Progenitor cell of endocrine pancreas (in vitro differentiated cells): ENCODE results near the gene CA4. TPM values are rescaled to one million over a fixed set of nuclear protein-coding genes. Genes with fewer than 3 reads are reported as not detected.

Experiments
- DNase-seq: peaks from one replicate; pipeline ENCODE4 v3.0.0; 2021; ENCODE audit warnings: low spot score; ENCODE audit not compliant: unreplicated experiment
- H3K27ac Mint-ChIP-seq: 2 replicates; pipeline ENCODE4 v1.8.0; 2021; ENCODE audit warnings: mild to moderate bottlenecking, moderate library complexity, mixed read lengths
- H3K27me3 Mint-ChIP-seq: 2 replicates; pipeline ENCODE4 v1.8.0; 2021; ENCODE audit warnings: mixed read lengths
- H3K36me3 Mint-ChIP-seq: 2 replicates; pipeline ENCODE4 v1.8.0; 2022; ENCODE audit warnings: mixed read lengths; ENCODE audit not compliant: insufficient read depth
- H3K4me1 Mint-ChIP-seq: 2 replicates; pipeline ENCODE4 v1.8.0; 2021; ENCODE audit warnings: low read depth, mixed read lengths
- H3K4me3 Mint-ChIP-seq: 2 replicates; pipeline ENCODE4 v1.8.0; 2021; ENCODE audit warnings: low read depth, mild to moderate bottlenecking, moderate library complexity, mixed read lengths
- H3K9me3 Mint-ChIP-seq: 2 replicates; pipeline ENCODE4 v1.8.0; 2021; ENCODE audit warnings: low read depth, mixed read lengths
- total RNA-seq: library from RNA; stranded (reverse); gene quantifications from 2 replicates; pipeline ENCODE4 v1.2.1, GENCODE V29; 2021
- TF ChIP-seq, protein P1 (sequence below): fragments of 200-600 bp; sonication (generic); IDR thresholded peaks from one replicate; pipeline ENCODE4 v1.5.0; 2021; ENCODE audit warnings: antibody characterized with exemption, mild to moderate bottlenecking; ENCODE audit not compliant: unreplicated experiment

CA4 gene
- total RNA-seq, 1 donor from 2014 or later = 9.3 TPM

DNA sequence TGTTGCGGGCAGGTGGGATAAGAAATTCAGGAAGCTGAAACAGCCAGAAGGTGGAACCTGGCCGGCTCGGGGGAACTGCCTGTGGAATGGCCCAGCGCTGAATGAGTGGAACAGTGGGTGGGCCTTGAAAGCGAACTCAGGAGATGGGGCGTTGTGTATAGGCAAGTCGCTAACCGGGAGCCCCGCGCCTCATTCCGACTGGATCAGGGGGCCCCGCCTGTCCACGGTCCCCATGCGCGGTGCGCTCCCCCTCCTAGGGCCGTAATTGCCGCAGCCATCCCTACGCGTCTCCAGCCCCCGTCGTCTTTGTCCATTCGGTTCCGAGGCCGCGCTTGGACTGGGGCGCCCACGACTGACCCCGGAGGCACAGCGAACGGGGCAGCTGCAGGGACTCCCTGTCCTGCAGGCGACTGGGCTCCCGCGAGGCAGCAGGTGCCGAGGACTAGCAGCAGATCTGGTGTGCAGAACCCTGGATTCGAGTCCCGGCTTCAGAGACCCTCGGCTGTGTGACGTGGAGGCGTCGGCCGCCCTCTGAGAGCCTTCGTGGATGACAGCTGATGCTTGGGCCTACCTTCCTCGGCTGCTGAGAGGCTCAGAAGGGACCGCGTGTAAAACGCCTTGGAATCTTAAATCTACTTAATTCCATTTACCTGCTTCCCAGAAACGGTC, 10.9 kb upstream of the CA4 start:
- H3K27ac Mint-ChIP-seq = no peak overlapping the region
- H3K36me3 Mint-ChIP-seq = no peaks in the 10 kb centered on the region
- H3K4me3 Mint-ChIP-seq = no peak overlapping the region
- H3K9me3 Mint-ChIP-seq = no peaks in the 10 kb centered on the region
- peaks cover 84% of the 10 kb centered on the region for H3K27me3 Mint-ChIP-seq
- DNase-seq = no peak
- H3K4me1 Mint-ChIP-seq = peaks cover 25% of the 10 kb centered on the region
- TF ChIP-seq, protein P1, sequence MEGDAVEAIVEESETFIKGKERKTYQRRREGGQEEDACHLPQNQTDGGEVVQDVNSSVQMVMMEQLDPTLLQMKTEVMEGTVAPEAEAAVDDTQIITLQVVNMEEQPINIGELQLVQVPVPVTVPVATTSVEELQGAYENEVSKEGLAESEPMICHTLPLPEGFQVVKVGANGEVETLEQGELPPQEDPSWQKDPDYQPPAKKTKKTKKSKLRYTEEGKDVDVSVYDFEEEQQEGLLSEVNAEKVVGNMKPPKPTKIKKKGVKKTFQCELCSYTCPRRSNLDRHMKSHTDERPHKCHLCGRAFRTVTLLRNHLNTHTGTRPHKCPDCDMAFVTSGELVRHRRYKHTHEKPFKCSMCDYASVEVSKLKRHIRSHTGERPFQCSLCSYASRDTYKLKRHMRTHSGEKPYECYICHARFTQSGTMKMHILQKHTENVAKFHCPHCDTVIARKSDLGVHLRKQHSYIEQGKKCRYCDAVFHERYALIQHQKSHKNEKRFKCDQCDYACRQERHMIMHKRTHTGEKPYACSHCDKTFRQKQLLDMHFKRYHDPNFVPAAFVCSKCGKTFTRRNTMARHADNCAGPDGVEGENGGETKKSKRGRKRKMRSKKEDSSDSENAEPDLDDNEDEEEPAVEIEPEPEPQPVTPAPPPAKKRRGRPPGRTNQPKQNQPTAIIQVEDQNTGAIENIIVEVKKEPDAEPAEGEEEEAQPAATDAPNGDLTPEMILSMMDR = no peak

DNA sequence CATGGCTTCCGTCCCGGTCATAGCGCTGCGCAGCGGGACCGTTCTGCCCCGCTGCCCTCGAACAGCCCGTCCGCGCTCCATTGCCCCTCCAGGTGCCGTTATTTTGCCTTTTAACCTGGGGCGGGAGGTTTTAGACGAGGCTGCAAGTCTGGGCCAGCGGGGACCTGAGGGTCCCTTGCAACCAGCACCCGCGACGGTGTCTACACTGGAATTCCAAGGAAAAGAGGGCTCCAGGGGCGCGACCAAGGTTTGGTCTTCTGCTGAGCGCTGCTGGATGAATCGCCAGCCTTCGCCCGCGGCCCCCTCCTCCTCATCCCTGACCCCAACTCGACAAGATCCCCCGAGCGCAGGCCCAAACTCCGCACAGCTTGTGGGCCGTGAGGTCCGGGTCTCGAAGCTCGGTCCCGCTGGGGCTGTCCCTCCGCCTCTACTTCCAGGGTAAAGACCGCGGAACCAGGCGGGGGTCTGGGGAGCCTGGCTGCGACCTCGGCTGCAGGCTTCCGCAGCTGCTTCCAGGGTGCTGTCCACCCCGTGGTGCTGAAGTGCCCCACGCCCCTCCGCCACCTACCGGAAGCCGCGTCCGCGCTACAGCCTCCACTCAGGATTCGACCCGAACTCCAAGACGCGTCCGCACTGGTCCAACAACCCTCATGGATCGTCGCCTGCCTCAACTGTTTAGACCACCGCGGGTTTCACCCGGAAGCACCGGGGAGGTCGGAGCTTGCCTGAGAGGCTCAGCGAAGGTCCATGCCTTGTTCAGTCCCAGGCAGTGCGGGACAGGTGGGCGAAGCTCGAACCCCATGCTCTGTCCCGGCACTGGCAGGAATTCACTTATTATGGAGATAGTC, 10.1 kb upstream of the CA4 start:
- no peak overlapping the region for H3K27ac Mint-ChIP-seq
- H3K9me3 Mint-ChIP-seq = no peaks in the 10 kb centered on the region
- no peak overlapping the region for H3K4me3 Mint-ChIP-seq
- TF ChIP-seq, protein P1 = peak; percentile 64
- DNase-seq = peak; percentile 86
- peaks cover 19% of the 10 kb centered on the region for H3K4me1 Mint-ChIP-seq
- peaks cover 86% of the 10 kb centered on the region for H3K27me3 Mint-ChIP-seq
- H3K36me3 Mint-ChIP-seq = no peaks in the 10 kb centered on the region

DNA sequence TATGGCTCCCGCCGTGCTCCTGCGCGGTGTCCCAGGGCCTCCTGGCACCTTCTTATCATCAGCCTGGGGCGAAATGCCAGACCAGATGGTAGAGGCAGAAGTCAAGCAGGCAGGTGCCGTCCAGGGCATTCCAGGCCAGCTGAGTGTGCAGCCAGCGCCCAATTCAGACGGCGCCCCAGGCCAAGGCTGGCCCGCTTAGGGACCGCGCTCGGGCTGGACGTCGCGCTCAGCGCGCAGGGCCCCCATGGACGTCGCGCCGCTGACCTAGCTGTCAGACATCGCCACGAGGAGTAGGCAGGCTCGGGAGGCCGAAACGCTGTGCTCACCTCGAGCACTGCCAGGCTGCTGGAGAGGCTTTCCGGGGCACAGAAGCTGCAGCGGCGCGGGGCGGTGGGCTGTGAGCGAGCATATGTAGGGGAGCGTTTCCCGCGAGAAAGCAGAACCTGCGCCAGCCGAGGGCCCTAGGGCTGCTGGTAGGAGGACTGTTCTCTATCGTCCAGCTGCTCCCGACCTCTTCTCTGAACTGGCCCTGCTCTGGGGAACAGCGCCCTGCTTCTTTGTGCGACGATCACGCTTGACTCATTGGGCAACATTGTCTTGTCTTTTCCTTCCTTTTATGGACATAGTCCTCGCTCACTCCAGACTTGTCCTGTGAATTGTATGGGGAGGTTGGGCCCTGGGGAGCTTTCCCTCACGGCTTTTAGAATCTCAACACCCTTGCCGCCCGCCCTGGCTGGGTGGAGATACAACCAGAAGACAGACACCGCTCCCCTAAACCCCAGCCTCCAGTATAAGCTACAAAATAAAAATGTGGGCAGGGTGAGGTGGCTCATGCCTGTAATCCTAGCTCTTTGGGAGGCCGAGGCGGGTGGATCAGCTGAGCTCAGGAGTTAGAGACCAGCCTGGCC, 8.4 kb upstream of the CA4 start:
- Mint-ChIP-seq H3K4me3 (peak overlapping the region; percentile 31), H3K27me3 (peaks cover 92% of the 10 kb centered on the region), H3K4me1 (peaks cover 24% of the 10 kb centered on the region), H3K36me3 (no peaks in the 10 kb centered on the region), H3K27ac (no peak overlapping the region), H3K9me3 (no peaks in the 10 kb centered on the region)
- DNase-seq = no peak
- TF ChIP-seq, protein P1 = no peak

DNA sequence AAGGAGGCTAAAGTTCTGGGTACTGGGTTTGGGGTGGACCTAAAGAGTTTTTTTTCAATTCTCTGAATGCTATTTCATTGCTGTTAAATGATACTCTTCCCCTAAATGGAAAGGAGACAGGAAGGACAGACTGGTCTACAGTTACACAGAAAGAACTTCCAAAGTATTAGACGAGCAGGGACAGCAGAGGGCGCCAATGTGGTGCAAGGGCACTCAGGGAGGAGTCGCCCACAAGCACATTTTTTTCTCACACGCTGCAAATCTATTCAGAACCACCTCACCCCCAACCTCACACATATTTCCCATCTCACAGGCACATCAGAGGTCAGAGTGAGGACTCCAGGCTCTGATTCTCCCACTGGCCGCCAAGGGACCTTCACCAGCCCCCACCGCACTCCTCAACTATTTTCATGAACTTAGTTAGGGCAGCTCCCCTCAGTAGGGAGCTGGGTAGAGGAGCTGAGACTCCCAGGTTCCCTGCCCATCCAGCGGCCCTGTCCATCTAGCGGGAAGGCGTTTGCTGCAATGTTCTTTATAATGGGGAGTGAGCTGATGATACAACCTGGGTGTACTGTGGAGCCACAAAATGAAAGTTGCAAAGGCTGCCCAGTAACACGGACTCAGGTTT, 6.8 kb upstream of the CA4 start:
- TF ChIP-seq, protein P1 = peak; percentile 80
- Mint-ChIP-seq H3K27ac (peak overlapping the region; percentile 71), H3K36me3 (no peaks in the 10 kb centered on the region), H3K4me1 (peaks cover 30% of the 10 kb centered on the region), H3K4me3 (peak overlapping the region; percentile 33), H3K27me3 (peaks cover 83% of the 10 kb centered on the region), H3K9me3 (no peaks in the 10 kb centered on the region)
- DNase-seq = peak; percentile 64
